ENCODE results near the gene NOXRED1. TPM values are rescaled to one million over a fixed set of nuclear protein-coding genes. Genes with fewer than 3 reads are reported as not detected.

The NOXRED1 gene
- total RNA-seq, 2 experiments from 2014 or later, result 0.16 to 0.42 TPM

GRCh38 chr14:77376771-77377501 lies 46.4 kb downstream of the NOXRED1 start, which contains the start of the genes SAMD15 and TMED8:
Gene SAMD15 (plus strand): TSS chr14:77377379. CDS start chr14:77377419, 40 bp downstream.
Gene TMED8 (minus strand): TSS chr14:77377094. CDS start chr14:77377053, 41 bp downstream.
- no peaks in the 10 kb centered on the region for H3K9me3 Mint-ChIP-seq
- intact Hi-C loops (cut with DNase I, micrococcal nuclease), result loop anchor here (1.0 to 10.0 kb wide), 8 partner anchors 56 to 565 kb away; partner anchors contain the start of genes VIPAS39 (in 2 of the 2), ALKBH1 (in 1 of the 2), ANGEL1 (in 1 of the 2) and CIPC (in 1 of the 2)
- peaks cover 7% of the 10 kb centered on the region for H3K36me3 Mint-ChIP-seq (ENCODE audit: low read depth)
- CTCF ChIA-PET, result interaction anchor here (1.0 to 1.9 kb wide), 3 partner anchors 56 to 277 kb away, joined by 4 to 6 read pairs (median 4); partner anchors contain the start of genes GSTZ1 and POMT2
- H3K27me3 Mint-ChIP-seq, result no peaks in the 10 kb centered on the region
- peak within 1 kb of the TSS; percentile 67 to 89 for H3K27ac ChIP-seq (ENCODE audit: low read depth in 1 of 2, low read length in 2 of 2)
- peak within 1 kb of the TSS; percentile 95 for H3K4me3 Mint-ChIP-seq
- POLR2A ChIA-PET, result interaction anchor here (0.7 to 1.9 kb wide), 10 partner anchors 11 to 564 kb away, joined by 3 to 30 read pairs (median 4); partner anchors contain the start of genes AHSA1, ALKBH1, ANGEL1 and GSTZ1
- no peak for TF ChIP-seq CTCF (IDR thresholded peaks at IDR 0.05)
- no peaks in the 10 kb centered on the region for H3K9me3 ChIP-seq (ENCODE audit: control insufficient read depth in 1 of 2, insufficient read depth in 1 of 2, low read length in 2 of 2)
- H3K27ac Mint-ChIP-seq, result peak within 1 kb of the TSS; percentile 74
- ATAC-seq (ENCODE audit: poor library complexity) (peak; percentile 96), DNase-seq (peak; percentile 61 to 93 (median 79))
- H3K4me1 Mint-ChIP-seq (ENCODE audit: low read depth), result peaks cover 41% of the 10 kb centered on the region
- no peaks in the 10 kb centered on the region for H3K36me3 ChIP-seq (ENCODE audit: insufficient read depth, low read length)
- no peaks in the 10 kb centered on the region for H3K27me3 ChIP-seq (ENCODE audit: control insufficient read depth in 1 of 2, insufficient read depth in 2 of 2, low read length in 2 of 2)
- peaks cover 21% of the 10 kb centered on the region for H3K4me1 ChIP-seq (ENCODE audit: insufficient read depth, low read length)
- H3K4me3 ChIP-seq (ENCODE audit: low read length), result peak within 1 kb of the TSS; percentile 78

GRCh38 chr14:77375973-77376770 lies 47.2 kb downstream of the NOXRED1 start:
- H3K4me3 Mint-ChIP-seq, result peak overlapping the region; percentile 95
- Histone ChIP-seq H3K27ac (ENCODE audit: low read depth in 1 of 2, low read length in 2 of 2) (peak overlapping the region in 1 of 2 donors; percentile 67), H3K4me3 (ENCODE audit: low read length) (peak overlapping the region; percentile 78), H3K27me3 (ENCODE audit: control insufficient read depth in 1 of 2, insufficient read depth in 2 of 2, low read length in 2 of 2) (no peaks in the 10 kb centered on the region), H3K4me1 (ENCODE audit: insufficient read depth, low read length) (peaks cover 21% of the 10 kb centered on the region), H3K9me3 (ENCODE audit: control insufficient read depth in 1 of 2, insufficient read depth in 1 of 2, low read length in 2 of 2) (no peaks in the 10 kb centered on the region), H3K36me3 (ENCODE audit: insufficient read depth, low read length) (no peaks in the 10 kb centered on the region)
- peaks cover 41% of the 10 kb centered on the region for H3K4me1 Mint-ChIP-seq (ENCODE audit: low read depth)
- peak in 8 of 14 experiments; percentile 8 to 41 (median 17) for DNase-seq
- H3K36me3 Mint-ChIP-seq (ENCODE audit: low read depth), result peaks cover 7% of the 10 kb centered on the region
- H3K9me3 Mint-ChIP-seq, result no peaks in the 10 kb centered on the region
- peak overlapping the region; percentile 74 for H3K27ac Mint-ChIP-seq
- intact Hi-C loops (cut with DNase I, micrococcal nuclease), result loop anchor here (2.0 to 10.0 kb wide), 7 partner anchors 55 to 564 kb away; partner anchors contain the start of genes ALKBH1 (in 1 of the 2), ANGEL1 (in 1 of the 2), CIPC (in 1 of the 2) and GSTZ1 (in 1 of the 2)
- peak; percentile 2 for ATAC-seq (ENCODE audit: poor library complexity)
- ChIA-PET CTCF (interaction anchor here (1.0 to 1.9 kb wide), 3 partner anchors 55 to 276 kb away, joined by 4 to 6 read pairs (median 4); partner anchors contain the start of genes GSTZ1 and POMT2), POLR2A (interaction anchor here (1.1 to 1.9 kb wide), 6 partner anchors 55 to 384 kb away, joined by 3 to 30 read pairs (median 4); partner anchors contain the start of genes AHSA1, ALKBH1, GSTZ1 and POMT2)
- TF ChIP-seq CTCF (IDR thresholded peaks at IDR 0.05), result no peak
- H3K27me3 Mint-ChIP-seq, result no peaks in the 10 kb centered on the region

Measured in CD4-positive, alpha-beta T cell (primary cell).